ENCODE measurements around the gene SHC3. TPM values are rescaled to one million over a fixed set of nuclear protein-coding genes. Genes with fewer than 3 reads are reported as not detected.

The SHC3 gene
- polyA plus RNA-seq, 3 donors: not detected

DNA sequence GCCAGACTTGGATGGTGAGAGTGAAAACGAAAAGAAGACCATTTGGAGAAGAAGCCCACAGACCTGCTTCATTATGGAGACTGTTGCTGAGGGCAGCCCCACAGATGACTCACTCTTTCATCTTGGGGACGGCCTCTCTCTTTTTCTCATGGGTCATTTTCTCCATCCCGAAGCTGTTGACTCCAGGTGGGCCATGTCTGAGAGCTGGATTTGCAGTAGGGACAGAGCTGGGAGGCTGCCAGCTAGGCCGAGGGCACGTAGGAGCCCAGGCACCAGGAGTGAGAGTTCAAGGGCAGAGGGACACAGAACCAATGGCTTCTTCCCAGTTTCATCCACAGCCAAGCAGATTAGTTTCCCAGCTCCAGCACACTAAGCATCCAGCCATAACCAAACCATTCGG, 95.0 kb downstream of the SHC3 start:
- Histone ChIP-seq H3K36me3 (replicated peaks in 1 of 2; ENCODE audit: control insufficient read depth in 1 of 2, insufficient read depth in 2 of 2, low read length in 2 of 2) (no peaks in the 10 kb centered on the region), H3K4me1 (ENCODE audit: control insufficient read depth in 1 of 2, insufficient read depth in 2 of 2, low read length in 2 of 2) (peaks cover 0 to 1% of the 10 kb centered on the region in 2 donors), H3K4me2 (replicated peaks; ENCODE audit: extremely low read depth, low read length, poor library complexity, severe bottlenecking) (no peak overlapping the region), H4K20me1 (ENCODE audit: insufficient read depth, low read length) (no peaks in the 10 kb centered on the region), H3K27me3 (ENCODE audit: control insufficient read depth in 2 of 2, insufficient read depth in 2 of 2, low read length in 2 of 2) (no peaks in the 10 kb centered on the region), H3K27ac (ENCODE audit: low read depth in 1 of 2, low read length in 2 of 2) (no peak overlapping the region), H2AFZ (ENCODE audit: insufficient read depth, low read depth, low read length, poor library complexity, severe bottlenecking) (no peak overlapping the region), H3K79me2 (ENCODE audit: insufficient read depth, low read length) (no peaks in the 10 kb centered on the region), H3K4me3 (replicated peaks in 1 of 3; ENCODE audit: low read depth in 2 of 3, low read length in 3 of 3) (no peak overlapping the region), H3K9ac (ENCODE audit: insufficient read depth, low read length, poor library complexity, severe bottlenecking) (no peak overlapping the region), H3K9me3 (replicated peaks in 1 of 2; ENCODE audit: control insufficient read depth in 1 of 2, insufficient read depth in 1 of 2, low read length in 2 of 2) (peaks cover 0 to 11% of the 10 kb centered on the region in 2 donors)
- no peak overlapping the region for H3K4me3 Mint-ChIP-seq
- intact Hi-C loops (cut with micrococcal nuclease): no loop called here
- H3K4me1 Mint-ChIP-seq: peaks cover 5% of the 10 kb centered on the region
- DNase-seq: no peak
- H3K27ac Mint-ChIP-seq: peak overlapping the region in 1 of 7 donors; percentile 12
- TF ChIP-seq, protein P1, sequence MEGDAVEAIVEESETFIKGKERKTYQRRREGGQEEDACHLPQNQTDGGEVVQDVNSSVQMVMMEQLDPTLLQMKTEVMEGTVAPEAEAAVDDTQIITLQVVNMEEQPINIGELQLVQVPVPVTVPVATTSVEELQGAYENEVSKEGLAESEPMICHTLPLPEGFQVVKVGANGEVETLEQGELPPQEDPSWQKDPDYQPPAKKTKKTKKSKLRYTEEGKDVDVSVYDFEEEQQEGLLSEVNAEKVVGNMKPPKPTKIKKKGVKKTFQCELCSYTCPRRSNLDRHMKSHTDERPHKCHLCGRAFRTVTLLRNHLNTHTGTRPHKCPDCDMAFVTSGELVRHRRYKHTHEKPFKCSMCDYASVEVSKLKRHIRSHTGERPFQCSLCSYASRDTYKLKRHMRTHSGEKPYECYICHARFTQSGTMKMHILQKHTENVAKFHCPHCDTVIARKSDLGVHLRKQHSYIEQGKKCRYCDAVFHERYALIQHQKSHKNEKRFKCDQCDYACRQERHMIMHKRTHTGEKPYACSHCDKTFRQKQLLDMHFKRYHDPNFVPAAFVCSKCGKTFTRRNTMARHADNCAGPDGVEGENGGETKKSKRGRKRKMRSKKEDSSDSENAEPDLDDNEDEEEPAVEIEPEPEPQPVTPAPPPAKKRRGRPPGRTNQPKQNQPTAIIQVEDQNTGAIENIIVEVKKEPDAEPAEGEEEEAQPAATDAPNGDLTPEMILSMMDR (IDR thresholded peaks at IDR 0.05): no peak
- H3K27me3 Mint-ChIP-seq (ENCODE audit: low read depth in 3 of 3): peaks cover 8 to 27% (median 14%) of the 10 kb centered on the region in 3 donors
- 95% methylated on average over 4 of the region's 6 CpGs for WGBS (ENCODE audit: insufficient coverage)
- peaks cover 2 to 9% (median 4%) of the 10 kb centered on the region in 7 donors for H3K9me3 Mint-ChIP-seq
- no peaks in the 10 kb centered on the region for H3K36me3 Mint-ChIP-seq

DNA sequence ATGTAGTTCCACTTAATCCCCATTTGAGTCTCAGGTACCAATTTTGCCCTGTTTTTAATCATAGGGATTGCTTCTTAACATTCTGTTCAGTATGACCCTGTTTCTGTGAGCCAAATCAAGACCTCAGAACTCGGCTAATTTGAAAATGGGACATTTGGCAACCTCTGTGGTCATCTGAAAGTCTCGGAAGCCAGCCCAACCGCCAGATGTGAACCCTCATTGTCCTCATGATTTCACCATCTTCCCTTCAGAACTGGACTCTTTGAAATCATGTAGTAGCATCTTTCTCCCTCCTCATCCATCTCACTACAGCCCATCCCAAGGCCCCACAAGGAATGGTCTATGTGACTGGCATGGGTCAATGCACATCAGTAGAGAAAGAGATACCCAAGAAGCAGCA, 98.4 kb downstream of the SHC3 start:
- H3K9ac ChIP-seq (ENCODE audit: insufficient read depth, low read length, poor library complexity, severe bottlenecking): no peak overlapping the region
- Mint-ChIP-seq H3K9me3 (peaks cover under 1 to 7% (median 4%) of the 10 kb centered on the region in 7 donors), H3K27ac (no peak overlapping the region), H3K27me3 (ENCODE audit: low read depth in 3 of 3) (peaks cover 14 to 28% (median 20%) of the 10 kb centered on the region in 3 donors), H3K36me3 (no peaks in the 10 kb centered on the region), H3K4me3 (no peak overlapping the region), H3K4me1 (peaks cover 6% of the 10 kb centered on the region)
- H3K4me1 ChIP-seq (ENCODE audit: control insufficient read depth in 1 of 2, insufficient read depth in 2 of 2, low read length in 2 of 2): no peaks in the 10 kb centered on the region
- no peak overlapping the region for H3K4me2 ChIP-seq (replicated peaks; ENCODE audit: extremely low read depth, low read length, poor library complexity, severe bottlenecking)
- intact Hi-C loops (cut with micrococcal nuclease): no loop called here
- whole genome bisulfite sequencing (ENCODE audit: insufficient coverage): 76% methylated on average over 3 of the region's 3 CpGs
- no peaks in the 10 kb centered on the region for H4K20me1 ChIP-seq (ENCODE audit: insufficient read depth, low read length)
- H3K79me2 ChIP-seq (ENCODE audit: insufficient read depth, low read length): no peaks in the 10 kb centered on the region
- TF ChIP-seq, protein P1 (IDR thresholded peaks at IDR 0.05): no peak
- no peak overlapping the region for H3K4me3 ChIP-seq (replicated peaks in 1 of 3; ENCODE audit: low read depth in 2 of 3, low read length in 3 of 3)
- H3K36me3 ChIP-seq (replicated peaks in 1 of 2; ENCODE audit: control insufficient read depth in 1 of 2, insufficient read depth in 2 of 2, low read length in 2 of 2): no peaks in the 10 kb centered on the region
- peaks cover 0 to 5% of the 10 kb centered on the region in 2 donors for H3K27me3 ChIP-seq (ENCODE audit: control insufficient read depth in 2 of 2, insufficient read depth in 2 of 2, low read length in 2 of 2)
- no peak overlapping the region for H2AFZ ChIP-seq (ENCODE audit: insufficient read depth, low read depth, low read length, poor library complexity, severe bottlenecking)
- no peak overlapping the region for H3K27ac ChIP-seq (ENCODE audit: low read depth in 1 of 2, low read length in 2 of 2)
- no peak for DNase-seq
- peaks cover 0 to 11% of the 10 kb centered on the region in 2 donors for H3K9me3 ChIP-seq (replicated peaks in 1 of 2; ENCODE audit: control insufficient read depth in 1 of 2, insufficient read depth in 1 of 2, low read length in 2 of 2)
